GM12878 (cell line): Measurements from ENCODE around the gene DBX2. TPM values are rescaled to one million over a fixed set of nuclear protein-coding genes. Genes with fewer than 3 reads are reported as not detected.

Source experiments
- ATAC-seq: fragments of 200-7000 bp; cut with Tn5 transposase; 3 replicates; pipeline ENCODE4 v1.9.1; 2020; ENCODE audit warnings: mild to moderate bottlenecking, moderate library complexity
- BruUV-seq: library from RNA; stranded (reverse); fragments of 400-500 nt; replicated peaks from 2 replicates; lab custom pipeline; 2021; lab: Mats Ljungman, UMichigan
- CTCF ChIA-PET: fragments of 300-600 bp; sonication (Branson Sonifier 250); formaldehyde crosslinking; extraction: SDS; loops from one replicate; lab custom pipeline; 2021; ENCODE audit warnings: inconsistent platforms; lab: Yijun Ruan, JAX
- POLR2A ChIA-PET: fragments of 350-600 bp; formaldehyde crosslinking; extraction: SDS; loops from one replicate; lab custom pipeline; 2021; ENCODE audit warnings: inconsistent platforms; lab: Charles Lee
- RAD21 ChIA-PET: fragments of 300-600 bp; sonication (Branson Sonifier 250); formaldehyde crosslinking; loops from one replicate; lab custom pipeline; 2023; ENCODE audit warnings: antibody characterized with exemption; ENCODE audit not compliant: unreplicated experiment; lab: Charles Lee
- SMC1A ChIA-PET: fragments of 300-600 bp; sonication (Branson Sonifier 250); formaldehyde crosslinking; loops from one replicate; lab custom pipeline; 2023; ENCODE audit not compliant: unreplicated experiment, uncharacterized antibody; lab: Charles Lee
- DNase-seq: peaks from one replicate; pipeline ENCODE4 v3.0.0-alpha.2; 2011; ENCODE audit warnings: low read depth, low spot score
- FAIRE-seq: peaks from 3 replicates; lab custom pipeline; 2011; peaks lifted over from hg19 to GRCh38; lab: Jason Lieb, UNC
- H2AFZ ChIP-seq: 2 replicates; pipeline ENCODE4 v1.6.0; 2011; ENCODE audit warnings: low read depth, low read length, control low read depth; ENCODE audit not compliant: control insufficient read depth
- H3K27ac ChIP-seq: 2 replicates; pipeline ENCODE4 v1.5.1; 2011; ENCODE audit warnings: control low read depth; ENCODE audit not compliant: control insufficient read depth, insufficient read depth
- H3K27me3 ChIP-seq, 2 experiments: replicated peaks in 1 of 2; 2 replicates each; pipeline versions ENCODE4 v1.6.0 to v1.6.1; 2011; ENCODE audit warnings: low read length in 1 of 2; ENCODE audit not compliant: control insufficient read depth in 2 of 2, insufficient read depth in 2 of 2
- H3K36me3 ChIP-seq, 2 experiments: 2 replicates each; pipeline ENCODE4 v1.5.1; 2011; ENCODE audit warnings: low read length in 1 of 2; ENCODE audit not compliant: control insufficient read depth in 2 of 2, insufficient read depth in 2 of 2
- H3K4me1 ChIP-seq: 2 replicates; pipeline ENCODE4 v1.6.1; 2011; ENCODE audit warnings: mild to moderate bottlenecking, low read length, moderate library complexity, mixed read lengths; ENCODE audit not compliant: control insufficient read depth, insufficient read depth
- H3K4me2 ChIP-seq: 2 replicates; pipeline ENCODE4 v1.6.0; 2011; ENCODE audit warnings: control low read depth; ENCODE audit not compliant: control insufficient read depth, insufficient read depth
- H3K4me3 ChIP-seq: fragments of 200-600 bp; sonication (generic); 2 replicates; pipeline ENCODE4 v1.5.1; 2016
- H3K79me2 ChIP-seq: 2 replicates; pipeline ENCODE4 v1.6.0; 2011; ENCODE audit warnings: low read length; ENCODE audit not compliant: control insufficient read depth, insufficient read depth
- H3K9ac ChIP-seq: 2 replicates; pipeline ENCODE4 v1.8.0; 2011; ENCODE audit warnings: low read length, control low read depth, mixed read lengths; ENCODE audit not compliant: control insufficient read depth, insufficient read depth
- H3K9me3 ChIP-seq: replicated peaks from 3 replicates; pipeline ENCODE4 v1.5.1; 2011; ENCODE audit warnings: mild to moderate bottlenecking, low read length; ENCODE audit not compliant: control insufficient read depth, insufficient read depth
- H4K20me1 ChIP-seq: 2 replicates; pipeline ENCODE4 v1.6.0; 2011; ENCODE audit not compliant: control insufficient read depth, insufficient read depth
- CHD1 ChIP-seq: IDR thresholded peaks from 2 replicates; pipeline ENCODE4 v1.6.1; 2012; ENCODE audit warnings: low read depth, low read length, improper control_type of control experiment
- CREB1 ChIP-seq: IDR thresholded peaks from 2 replicates; pipeline ENCODE4 v1.6.1; 2012; ENCODE audit warnings: low read depth, mild to moderate bottlenecking, inconsistent platforms
- HDAC6 ChIP-seq: fragments of 200-600 bp; sonication (generic); IDR thresholded peaks from one replicate; pipeline ENCODE4 v1.8.0; 2017; ENCODE audit warnings: antibody characterized with exemption; ENCODE audit not compliant: unreplicated experiment
- HDGF ChIP-seq: fragments of 450-650 bp; IDR thresholded peaks from 2 replicates; pipeline ENCODE4 v1.6.1; 2016; ENCODE audit warnings: antibody characterized with exemption
- LARP7 ChIP-seq: fragments of 450-650 bp; IDR thresholded peaks from 2 replicates; pipeline ENCODE4 v1.6.1; 2017; ENCODE audit warnings: mild to moderate bottlenecking
- PAX5 ChIP-seq: IDR thresholded peaks from 2 replicates; pipeline ENCODE4 v1.6.1; 2011; ENCODE audit warnings: low read depth, low read length, borderline replicate concordance
- POLR2AphosphoS2 ChIP-seq: IDR thresholded peaks from 2 replicates; pipeline ENCODE4 v1.6.1; 2011; ENCODE audit warnings: low read depth, mild to moderate bottlenecking, low read length, improper control_type of control experiment, moderate library complexity
- POU2F2 ChIP-seq: IDR thresholded peaks from 3 replicates; pipeline ENCODE4 v1.6.1; 2011; ENCODE audit warnings: low read depth, mild to moderate bottlenecking, low read length, borderline replicate concordance
- RAD51 ChIP-seq: fragments of 450-650 bp; IDR thresholded peaks from 2 replicates; pipeline ENCODE4 v1.6.1; 2016; ENCODE audit warnings: moderate library complexity, mild to moderate bottlenecking, inconsistent platforms
- STAT3 ChIP-seq: IDR thresholded peaks from 2 replicates; pipeline ENCODE4 v1.6.1; 2011; ENCODE audit warnings: low read depth, low read length, improper control_type of control experiment
- TCF7 ChIP-seq: IDR thresholded peaks from 2 replicates; pipeline ENCODE4 v1.6.1; 2014; ENCODE audit warnings: antibody characterized with exemption, borderline replicate concordance
- YY1 ChIP-seq: IDR thresholded peaks from 2 replicates; pipeline ENCODE4 v1.6.1; 2011; ENCODE audit warnings: low read depth, mild to moderate bottlenecking, low read length
- WGBS: methylation state at CpG from one replicate; pipeline ENCODE4 v1.1.6; 2016; ENCODE audit warnings: low lambda C conversion rate; ENCODE audit not compliant: insufficient replicate concordance, insufficient coverage; ENCODE audit errors: missing lambda C conversion rate; 5-methylcytosine and 5-hydroxymethylcytosine counted together
- in situ Hi-C: fragments of 300-500 bp; cut with MboI; formaldehyde crosslinking; loops from 9 replicates; pipeline ENCODE4 v1.14.3; 2018; ENCODE audit warnings: mixed read lengths
- intact Hi-C: fragments of 100-400 bp; cut with micrococcal nuclease; formaldehyde crosslinking; loops from one replicate; pipeline ENCODE4 v1.14.2; 2022; ENCODE audit not compliant: unreplicated experiment
- polyA plus RNA-seq, 11 experiments: library from polyadenylated mRNA; depleted of rRNA in 4 of 11; unstranded in 6 of 11; stranded (reverse) in 5 of 11; fragments of >200 nt; fragmentation: Nextera tagmentation in 4 of 11; fragmentation: Illumina TruSeq in 1 of 11; extraction: Ambion mirVana in 4 of 11; extraction: Trizol in 1 of 11; gene quantifications; 1 replicate in 1 of 11; 2 replicates in 10 of 11; pipeline versions ENCODE4 v1.2.1 to v1.2.3, GENCODE V29; 2011 to 2016; ENCODE audit warnings: inconsistent platforms in 2 of 11, missing spikeins in 2 of 11, low read depth in 1 of 11
- total RNA-seq, 4 experiments: library from RNA; depleted of rRNA in 3 of 4; stranded (reverse); fragments of >200 nt in 3 of 4; fragmentation: Illumina TruSeq in 1 of 4; extraction: Trizol in 1 of 4; gene quantifications; 2 replicates each; pipeline versions ENCODE4 v1.2.1 to v1.2.3, GENCODE V29; 2013 to 2021
- TF ChIP-seq, protein P1 (sequence below): IDR thresholded peaks from 2 replicates; pipeline ENCODE4 v1.6.1; 2011; ENCODE audit warnings: mild to moderate bottlenecking, low read depth, low read length, moderate library complexity; ENCODE audit not compliant: insufficient replicate concordance
- TF ChIP-seq, protein P2 (sequence below): IDR thresholded peaks from 2 replicates; pipeline ENCODE4 v1.6.1; 2012; ENCODE audit warnings: low read depth, low read length, improper control_type of control experiment
- TF ChIP-seq, protein P3 (sequence below): fragments of 450-650 bp; IDR thresholded peaks from 2 replicates; pipeline ENCODE4 v1.6.1; 2017; ENCODE audit warnings: mild to moderate bottlenecking, low read depth, inconsistent platforms; ENCODE audit not compliant: poor library complexity, severe bottlenecking

Gene DBX2
- total and polyA plus RNA-seq, 10 of the 15 experiments (the other 5 are each of a cell fraction or from before 2014, with no cell fraction given) = not detected

DNA sequence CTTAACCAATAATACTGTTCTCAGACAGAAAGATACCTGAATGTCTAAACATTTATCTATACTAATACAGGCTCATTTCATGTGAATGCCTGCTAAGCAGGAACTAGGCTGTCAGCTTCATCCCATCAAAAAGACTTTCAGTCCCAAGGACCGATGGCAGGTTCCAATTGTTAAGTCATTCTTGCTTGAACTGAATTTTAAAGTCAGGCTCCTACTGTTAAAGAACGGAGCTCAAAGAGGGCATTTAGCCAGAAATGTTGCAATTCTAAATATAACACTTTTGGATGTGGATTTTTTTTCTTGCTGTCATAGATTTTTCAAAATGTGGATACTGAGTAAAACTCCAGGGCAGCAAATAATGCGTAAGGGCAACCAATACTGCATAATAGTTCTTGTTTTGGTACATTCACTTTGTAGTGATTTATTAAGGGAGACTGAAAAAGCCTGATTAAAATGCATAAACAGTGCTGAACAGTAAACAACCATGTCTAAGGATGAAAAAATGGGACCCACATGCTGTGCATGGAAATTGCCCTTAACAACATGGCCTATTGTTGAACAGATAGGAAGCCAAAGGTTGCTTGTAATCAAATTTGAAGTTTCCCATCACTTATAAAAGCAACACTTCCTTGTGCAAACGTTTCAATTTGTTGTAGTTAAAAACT is 38.6 kb upstream of the DBX2 start:
- Histone ChIP-seq H3K4me3 (no peak overlapping the region), H3K79me2 (no peaks in the 10 kb centered on the region), H3K27ac (no peak overlapping the region), H2AFZ (no peak overlapping the region), H3K36me3 (no peaks in the 10 kb centered on the region), H4K20me1 (no peaks in the 10 kb centered on the region), H3K9me3 (no peaks in the 10 kb centered on the region), H3K4me1 (no peaks in the 10 kb centered on the region), H3K27me3 (no peaks in the 10 kb centered on the region), H3K9ac (no peak overlapping the region), H3K4me2 (no peak overlapping the region)
- CTCF ChIA-PET = interaction anchor here (1.1 kb wide), 1 partner anchor 13 kb away, joined by 3 read pairs; no protein-coding TSS in a partner anchor
- TF ChIP-seq POLR2AphosphoS2 (no peak), RAD51 (no peak), YY1 (no peak), STAT3 (no peak), TCF7 (no peak), PAX5 (no peak), HDAC6 (no peak), POU2F2 (no peak), CREB1 (no peak), CHD1 (no peak), LARP7 (no peak), HDGF (no peak)
- TF ChIP-seq, protein P1, sequence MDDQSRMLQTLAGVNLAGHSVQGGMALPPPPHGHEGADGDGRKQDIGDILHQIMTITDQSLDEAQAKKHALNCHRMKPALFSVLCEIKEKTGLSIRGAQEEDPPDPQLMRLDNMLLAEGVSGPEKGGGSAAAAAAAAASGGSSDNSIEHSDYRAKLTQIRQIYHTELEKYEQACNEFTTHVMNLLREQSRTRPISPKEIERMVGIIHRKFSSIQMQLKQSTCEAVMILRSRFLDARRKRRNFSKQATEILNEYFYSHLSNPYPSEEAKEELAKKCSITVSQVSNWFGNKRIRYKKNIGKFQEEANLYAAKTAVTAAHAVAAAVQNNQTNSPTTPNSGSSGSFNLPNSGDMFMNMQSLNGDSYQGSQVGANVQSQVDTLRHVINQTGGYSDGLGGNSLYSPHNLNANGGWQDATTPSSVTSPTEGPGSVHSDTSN = no peak
- TF ChIP-seq, protein P2, sequence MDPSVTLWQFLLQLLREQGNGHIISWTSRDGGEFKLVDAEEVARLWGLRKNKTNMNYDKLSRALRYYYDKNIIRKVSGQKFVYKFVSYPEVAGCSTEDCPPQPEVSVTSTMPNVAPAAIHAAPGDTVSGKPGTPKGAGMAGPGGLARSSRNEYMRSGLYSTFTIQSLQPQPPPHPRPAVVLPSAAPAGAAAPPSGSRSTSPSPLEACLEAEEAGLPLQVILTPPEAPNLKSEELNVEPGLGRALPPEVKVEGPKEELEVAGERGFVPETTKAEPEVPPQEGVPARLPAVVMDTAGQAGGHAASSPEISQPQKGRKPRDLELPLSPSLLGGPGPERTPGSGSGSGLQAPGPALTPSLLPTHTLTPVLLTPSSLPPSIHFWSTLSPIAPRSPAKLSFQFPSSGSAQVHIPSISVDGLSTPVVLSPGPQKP = no peak
- TF ChIP-seq, protein P3, sequence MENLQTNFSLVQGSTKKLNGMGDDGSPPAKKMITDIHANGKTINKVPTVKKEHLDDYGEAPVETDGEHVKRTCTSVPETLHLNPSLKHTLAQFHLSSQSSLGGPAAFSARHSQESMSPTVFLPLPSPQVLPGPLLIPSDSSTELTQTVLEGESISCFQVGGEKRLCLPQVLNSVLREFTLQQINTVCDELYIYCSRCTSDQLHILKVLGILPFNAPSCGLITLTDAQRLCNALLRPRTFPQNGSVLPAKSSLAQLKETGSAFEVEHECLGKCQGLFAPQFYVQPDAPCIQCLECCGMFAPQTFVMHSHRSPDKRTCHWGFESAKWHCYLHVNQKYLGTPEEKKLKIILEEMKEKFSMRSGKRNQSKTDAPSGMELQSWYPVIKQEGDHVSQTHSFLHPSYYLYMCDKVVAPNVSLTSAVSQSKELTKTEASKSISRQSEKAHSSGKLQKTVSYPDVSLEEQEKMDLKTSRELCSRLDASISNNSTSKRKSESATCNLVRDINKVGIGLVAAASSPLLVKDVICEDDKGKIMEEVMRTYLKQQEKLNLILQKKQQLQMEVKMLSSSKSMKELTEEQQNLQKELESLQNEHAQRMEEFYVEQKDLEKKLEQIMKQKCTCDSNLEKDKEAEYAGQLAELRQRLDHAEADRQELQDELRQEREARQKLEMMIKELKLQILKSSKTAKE = no peak
- in situ Hi-C loops = no loop called here
- no peak for ATAC-seq
- SMC1A ChIA-PET = no interaction called here
- no TSS peak for BruUV-seq
- RAD21 ChIA-PET = no interaction called here
- intact Hi-C loops = no loop called here
- POLR2A ChIA-PET = no interaction called here
- WGBS = 18% methylated on average over 4 of the region's 4 CpGs
- FAIRE-seq = no peak
- no peak for DNase-seq
